Neuron (in vitro differentiated cells): ENCODE results near the gene ASB3.
"Not testable (repeated sequence)": the region's sequence is repeated elsewhere in the genome, so short reads cannot be mapped to it uniquely, and the experiment has no call there.

Experiments used
- H2AFZ ChIP-seq: one replicate; pipeline ENCODE4 v1.6.1; 2013; ENCODE audit warnings: low read depth, mild to moderate bottlenecking, inconsistent platforms, low read length, moderate library complexity
- H3K27me3 ChIP-seq: one replicate; pipeline ENCODE4 v1.6.1; 2013; ENCODE audit warnings: low read length; ENCODE audit not compliant: insufficient read depth
- H3K36me3 ChIP-seq: one replicate; pipeline ENCODE4 v1.6.1; 2013; ENCODE audit warnings: low read length; ENCODE audit not compliant: insufficient read depth
- H3K4me1 ChIP-seq: one replicate; pipeline ENCODE4 v1.6.1; 2013; ENCODE audit warnings: low read length; ENCODE audit not compliant: insufficient read depth
- H3K4me3 ChIP-seq: 2 replicates; pipeline ENCODE4 v1.5.1; 2013; ENCODE audit warnings: mild to moderate bottlenecking, low read length, moderate library complexity
- H3K9me3 ChIP-seq: one replicate; pipeline ENCODE4 v1.6.1; 2013; ENCODE audit warnings: low read length

The ASB3 gene

GRCh38 chr2:53778536-53779162, 8.1 kb downstream of the ASB3 start:
- Histone ChIP-seq H3K9me3 (no peaks in the 10 kb centered on the region), H3K4me3 (no peak overlapping the region), H3K27me3 (no peaks in the 10 kb centered on the region), H2AFZ (no peak overlapping the region), H3K4me1 (no peaks in the 10 kb centered on the region), H3K36me3 (peaks cover 35% of the 10 kb centered on the region)

GRCh38 chr2:53777134-53777533, 9.6 kb downstream of the ASB3 start:
- Histone ChIP-seq H3K36me3 (peaks cover 36% of the 10 kb centered on the region), H2AFZ (no peak overlapping the region)

GRCh38 chr2:53770264-53770663, 16.5 kb downstream of the ASB3 start:
- H3K27me3 ChIP-seq = no peaks in the 10 kb centered on the region
- H3K36me3 ChIP-seq = peaks cover 13% of the 10 kb centered on the region
- no peak overlapping the region for H2AFZ ChIP-seq
- no peak overlapping the region for H3K4me3 ChIP-seq
- peaks cover 11% of the 10 kb centered on the region for H3K4me1 ChIP-seq
- no peaks in the 10 kb centered on the region for H3K9me3 ChIP-seq

More at GRCh38 chr2:53777134-53777533, 9.6 kb downstream of the ASB3 start:
- Histone ChIP-seq H3K4me1 (no peaks in the 10 kb centered on the region), H3K4me3 (no peak overlapping the region), H3K9me3 (no peaks in the 10 kb centered on the region), H3K27me3 (no peaks in the 10 kb centered on the region)

- H3K36me3 ChIP-seq = peaks cover 18% of the 10 kb centered on the region
- H3K4me3 ChIP-seq = no peak overlapping the region
- no peak overlapping the region for H2AFZ ChIP-seq
These were observed 17.3 kb downstream of the ASB3 start for GRCh38 chr2:53769318-53769945.

GRCh38 chr2:53768242-53768542, 18.6 kb downstream of the ASB3 start:
- Histone ChIP-seq H3K4me3 (peak overlapping the region; percentile 87), H3K27me3 (no peaks in the 10 kb centered on the region)

More at GRCh38 chr2:53769318-53769945, 17.3 kb downstream of the ASB3 start:
- Histone ChIP-seq H3K27me3 (no peaks in the 10 kb centered on the region), H3K9me3 (no peaks in the 10 kb centered on the region), H3K4me1 (peaks cover 11% of the 10 kb centered on the region)

GRCh38 chr2:53767405-53768241, 19.1 kb downstream of the ASB3 start, which contains the start of gene CHAC2:
CHAC2 (plus strand) TSS chr2:53767804; CDS start chr2:53767887, 83 bp downstream.
- peaks cover 11% of the 10 kb centered on the region for H3K4me1 ChIP-seq
- H3K27me3 ChIP-seq = no peaks in the 10 kb centered on the region
- H2AFZ ChIP-seq = peak within 1 kb of the TSS; percentile 68
- no peaks in the 10 kb centered on the region for H3K9me3 ChIP-seq
- peaks cover 22% of the 10 kb centered on the region for H3K36me3 ChIP-seq
- peak within 1 kb of the TSS; percentile 87 for H3K4me3 ChIP-seq

More at GRCh38 chr2:53768242-53768542, 18.6 kb downstream of the ASB3 start:
- H3K36me3 ChIP-seq = peaks cover 17% of the 10 kb centered on the region
- H2AFZ ChIP-seq = peak overlapping the region; percentile 68
- peaks cover 11% of the 10 kb centered on the region for H3K4me1 ChIP-seq
- H3K9me3 ChIP-seq = no peaks in the 10 kb centered on the region

- no peaks in the 10 kb centered on the region for H3K9me3 ChIP-seq
- H3K4me1 ChIP-seq = peaks cover 11% of the 10 kb centered on the region
- H3K4me3 ChIP-seq = no peak overlapping the region
- H3K27me3 ChIP-seq = no peaks in the 10 kb centered on the region
- peaks cover 40% of the 10 kb centered on the region for H3K36me3 ChIP-seq
- no peak overlapping the region for H2AFZ ChIP-seq
These were observed 21.0 kb downstream of the ASB3 start for GRCh38 chr2:53765767-53766166.

GRCh38 chr2:53757206-53757605, 29.5 kb downstream of the ASB3 start:
- not testable (repeated sequence) for H2AFZ ChIP-seq, H3K9me3 ChIP-seq, H3K4me1 ChIP-seq, H3K27me3 ChIP-seq, H3K4me3 ChIP-seq
- peaks cover 36% of the 10 kb centered on the region for H3K36me3 ChIP-seq

GRCh38 chr2:53756644-53757043, 30.1 kb downstream of the ASB3 start:
- Histone ChIP-seq H3K4me3 (no peak overlapping the region), H3K27me3 (no peaks in the 10 kb centered on the region), H2AFZ (no peak overlapping the region), H3K36me3 (peaks cover 30% of the 10 kb centered on the region), H3K4me1 (peaks cover 4% of the 10 kb centered on the region), H3K9me3 (peaks cover 3% of the 10 kb centered on the region)

GRCh38 chr2:53755121-53755520, 31.6 kb downstream of the ASB3 start:
- peaks cover 26% of the 10 kb centered on the region for H3K36me3 ChIP-seq
- H2AFZ ChIP-seq = no peak overlapping the region
- H3K4me3 ChIP-seq = no peak overlapping the region
- no peaks in the 10 kb centered on the region for H3K27me3 ChIP-seq
- peaks cover 4% of the 10 kb centered on the region for H3K4me1 ChIP-seq
- peaks cover 3% of the 10 kb centered on the region for H3K9me3 ChIP-seq

GRCh38 chr2:53753041-53753440, 33.7 kb downstream of the ASB3 start:
- Histone ChIP-seq H2AFZ (no peak overlapping the region), H3K4me1 (peaks cover 4% of the 10 kb centered on the region), H3K9me3 (peaks cover 3% of the 10 kb centered on the region), H3K4me3 (no peak overlapping the region), H3K36me3 (peaks cover 30% of the 10 kb centered on the region), H3K27me3 (no peaks in the 10 kb centered on the region)

GRCh38 chr2:53752385-53752784, 34.4 kb downstream of the ASB3 start:
- peaks cover 4% of the 10 kb centered on the region for H3K4me1 ChIP-seq
- no peak overlapping the region for H2AFZ ChIP-seq
- no peak overlapping the region for H3K4me3 ChIP-seq
- peaks cover 36% of the 10 kb centered on the region for H3K36me3 ChIP-seq
- peaks cover 3% of the 10 kb centered on the region for H3K9me3 ChIP-seq
- H3K27me3 ChIP-seq = no peaks in the 10 kb centered on the region

GRCh38 chr2:53751728-53752127, 35.0 kb downstream of the ASB3 start:
- Histone ChIP-seq H3K4me3 (no peak overlapping the region), H3K27me3 (no peaks in the 10 kb centered on the region), H2AFZ (no peak overlapping the region), H3K4me1 (peaks cover 4% of the 10 kb centered on the region), H3K9me3 (peaks cover 2% of the 10 kb centered on the region), H3K36me3 (peaks cover 34% of the 10 kb centered on the region)
